ENCODE measurements around the gene SH2D3A. TPM values are rescaled to one million over a fixed set of nuclear protein-coding genes. Genes with fewer than 3 reads are reported as not detected.

SH2D3A gene
- total and polyA plus RNA-seq, 9 donors, result 0.18 to 18.3 (median 1.5) TPM; not detected in 1

- intact Hi-C loops (cut with DNase I), result no loop called here
These were observed 35.4 kb downstream of the SH2D3A start for GRCh38 chr19:6731822-6732221.

DNA sequence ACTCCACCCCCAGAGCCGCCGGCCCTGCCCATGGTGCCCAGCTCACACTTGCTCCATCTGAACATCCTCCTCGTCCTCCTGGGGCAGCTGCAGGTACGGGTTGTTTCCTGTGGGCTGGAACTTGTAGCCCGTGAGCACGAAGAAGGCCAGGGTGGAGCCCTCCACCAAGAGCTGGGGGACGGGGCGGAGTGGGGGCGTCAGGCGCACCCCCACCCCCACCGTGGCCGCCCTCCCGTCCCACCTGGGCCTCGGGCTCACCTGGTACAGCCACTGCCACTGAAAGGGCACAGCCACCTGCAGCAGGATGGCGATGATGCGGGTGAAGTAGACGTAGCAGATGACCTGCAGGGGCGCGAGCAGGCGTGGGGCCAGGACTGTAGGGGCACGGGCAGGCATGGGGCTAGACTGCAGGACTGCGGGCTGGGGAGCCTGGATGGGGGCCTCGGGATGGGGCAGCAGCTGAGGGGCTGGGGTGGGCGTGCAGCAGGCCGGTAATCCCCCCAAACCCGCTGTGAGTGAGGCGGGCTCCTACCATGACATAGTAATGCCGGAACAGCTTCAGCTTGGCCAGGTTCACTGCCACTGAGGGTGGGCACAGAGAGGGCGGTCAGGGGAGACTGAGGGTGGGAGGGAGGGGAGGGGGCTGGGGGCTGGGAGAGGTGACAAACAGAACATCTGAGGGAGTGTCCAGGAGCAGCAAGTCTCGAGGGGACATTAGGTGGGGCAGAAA, 36.1 kb downstream of the SH2D3A start:
- DNase-seq, result peak in 2 of 5 donors; percentile 55 to 71
- no peak for TF ChIP-seq CTCF (IDR thresholded peaks at IDR 0.05)
- no peak for TF ChIP-seq POLR2A (IDR thresholded peaks at IDR 0.05)
- TF ChIP-seq EP300 (IDR thresholded peaks at IDR 0.05), result no peak
- H3K4me1 ChIP-seq (ENCODE audit: insufficient read depth), result peaks cover 5% of the 10 kb centered on the region
- intact Hi-C loops (cut with DNase I), result no loop called here
- no peaks in the 10 kb centered on the region for H3K27me3 ChIP-seq
- H3K27ac ChIP-seq, result peak overlapping the region in 1 of 2 donors; percentile 88
- H3K36me3 ChIP-seq, result no peaks in the 10 kb centered on the region
- H3K9me3 ChIP-seq, result no peaks in the 10 kb centered on the region
- H3K4me3 ChIP-seq, result no peak overlapping the region
- WGBS, 3 donors, result 81 to 88% (median 85%) methylated on average over 30 of the region's 30 CpGs

More at GRCh38 chr19:6731822-6732221, 35.4 kb downstream of the SH2D3A start:
- Histone ChIP-seq H3K4me1 (ENCODE audit: insufficient read depth) (peaks cover 6% of the 10 kb centered on the region), H3K27ac (no peak overlapping the region), H3K4me3 (no peak overlapping the region), H3K36me3 (no peaks in the 10 kb centered on the region), H3K9me3 (no peaks in the 10 kb centered on the region), H3K27me3 (no peaks in the 10 kb centered on the region)
- no peak for DNase-seq
- WGBS, 3 donors, result 87 to 93% (median 90%) methylated on average over 22 of the region's 22 CpGs
- TF ChIP-seq CTCF (IDR thresholded peaks at IDR 0.05) (no peak), POLR2A (IDR thresholded peaks at IDR 0.05) (no peak), EP300 (IDR thresholded peaks at IDR 0.05) (no peak)

DNA sequence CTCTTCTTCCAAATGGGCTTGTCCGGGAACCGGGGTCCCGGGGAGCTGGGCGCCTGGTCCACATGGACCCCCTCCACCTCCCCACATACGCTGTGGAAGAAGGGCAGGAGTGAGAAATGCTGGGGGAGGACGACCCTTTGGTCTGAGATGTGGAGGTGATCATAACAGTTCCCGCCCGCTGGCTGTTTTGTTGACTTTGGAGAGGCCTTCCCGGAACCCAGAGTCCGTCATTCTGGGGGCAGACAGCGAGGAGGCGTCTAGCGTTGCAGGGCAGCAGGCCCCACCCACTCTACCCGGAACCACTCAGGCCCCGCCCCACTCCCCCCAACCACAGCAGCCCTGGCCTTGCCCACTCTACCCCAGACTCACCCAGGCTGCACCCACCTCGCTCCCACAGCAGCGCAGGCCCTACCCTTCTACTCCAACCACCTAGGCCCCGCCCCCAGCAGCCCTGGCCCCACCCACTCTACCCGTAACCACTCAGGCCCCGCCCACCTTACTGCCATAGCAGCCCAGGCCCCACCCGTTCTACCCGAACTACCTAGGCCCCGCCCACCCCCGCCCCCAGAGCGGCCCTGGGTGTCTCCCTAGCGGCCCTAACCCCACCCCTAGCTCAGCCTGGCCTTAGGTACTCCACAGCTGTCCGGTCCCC, 37.0 kb downstream of the SH2D3A start:
- Histone ChIP-seq H3K27ac (peak overlapping the region in 1 of 2 donors; percentile 88), H3K4me1 (ENCODE audit: insufficient read depth) (peaks cover 2% of the 10 kb centered on the region), H3K27me3 (no peaks in the 10 kb centered on the region), H3K9me3 (no peaks in the 10 kb centered on the region), H3K4me3 (peak overlapping the region; percentile 21), H3K36me3 (no peaks in the 10 kb centered on the region)
- intact Hi-C loops (cut with DNase I), result no loop called here
- 39 to 43% (median 40%) methylated on average over 24 to 27 of the region's 27 CpGs for WGBS, 3 donors
- peak; percentile 89 to 98 (median 95) for DNase-seq
- TF ChIP-seq EP300 (IDR thresholded peaks at IDR 0.05) (no peak), POLR2A (IDR thresholded peaks at IDR 0.05) (no peak), CTCF (IDR thresholded peaks at IDR 0.05) (no peak)

- TF ChIP-seq EP300 (IDR thresholded peaks at IDR 0.05) (no peak), CTCF (IDR thresholded peaks at IDR 0.05) (no peak), POLR2A (IDR thresholded peaks at IDR 0.05) (no peak)
- peak overlapping the region in 1 of 2 donors; percentile 88 for H3K27ac ChIP-seq
- intact Hi-C loops (cut with DNase I), result no loop called here
- no peaks in the 10 kb centered on the region for H3K9me3 ChIP-seq
- 82 to 85% (median 83%) methylated on average over 23 of the region's 23 CpGs for WGBS, 3 donors
- no peaks in the 10 kb centered on the region for H3K36me3 ChIP-seq
- DNase-seq, result peak in 1 of 5 donors; percentile 50
- H3K27me3 ChIP-seq, result no peaks in the 10 kb centered on the region
- peak overlapping the region; percentile 21 for H3K4me3 ChIP-seq
- peaks cover 2% of the 10 kb centered on the region for H3K4me1 ChIP-seq (ENCODE audit: insufficient read depth)
These were observed 37.6 kb downstream of the SH2D3A start for GRCh38 chr19:6729573-6730152.

All from ovary (tissue), 9 donors.